HG02943 (cell line): Measurements from ENCODE around the gene MYBPC2.
A peak's percentile ranks its signal among the peaks of the same experiment; 100 is the strongest.
"Not testable (repeated sequence)": the region's sequence is repeated elsewhere in the genome, so short reads cannot be mapped to it uniquely, and the experiment has no call there.

Experiments used
- ATAC-seq: cut with Tn5 transposase; IDR thresholded peaks from one replicate; pipeline ENCODE4 v1.9.1; 2021; ENCODE audit warnings: mild to moderate bottlenecking, low read depth, moderate library complexity; ENCODE audit not compliant: unreplicated experiment

MYBPC2 gene

GRCh38 chr19:50425581-50425980 lies 7.1 kb upstream of the MYBPC2 start:
- no peak for ATAC-seq

- no peak for ATAC-seq
Measured at GRCh38 chr19:50427318-50427925, 5.3 kb upstream of the MYBPC2 start.

- no peak for ATAC-seq
Measured at GRCh38 chr19:50427997-50428425, 4.7 kb upstream of the MYBPC2 start.

GRCh38 chr19:50428772-50429463 lies 3.8 kb upstream of the MYBPC2 start:
- no peak for ATAC-seq

GRCh38 chr19:50430888-50431342 lies 1.8 kb upstream of the MYBPC2 start:
- ATAC-seq: no peak

GRCh38 chr19:50431343-50432220 lies 1.1 kb upstream of the MYBPC2 start:
- ATAC-seq: peak; percentile 55

- ATAC-seq: no peak
Measured at GRCh38 chr19:50433201-50434180, 799 bp downstream of the MYBPC2 start.

- no peak for ATAC-seq
Measured at GRCh38 chr19:50434525-50434924, 1.8 kb downstream of the MYBPC2 start.

- no peak for ATAC-seq
Measured at GRCh38 chr19:50435221-50435620, 2.5 kb downstream of the MYBPC2 start.

- no peak for ATAC-seq
Measured at GRCh38 chr19:50435627-50436026, 2.9 kb downstream of the MYBPC2 start.

GRCh38 chr19:50437862-50438449 lies 5.3 kb downstream of the MYBPC2 start:
- no peak for ATAC-seq

- not testable (repeated sequence) for ATAC-seq
Measured at GRCh38 chr19:50439130-50439529, 6.4 kb downstream of the MYBPC2 start.

GRCh38 chr19:50444059-50444458 lies 11.4 kb downstream of the MYBPC2 start:
- ATAC-seq: no peak

GRCh38 chr19:50447053-50447452 lies 14.4 kb downstream of the MYBPC2 start:
- ATAC-seq: no peak

GRCh38 chr19:50447750-50448149 lies 15.1 kb downstream of the MYBPC2 start:
- no peak for ATAC-seq

- no peak for ATAC-seq
Measured at GRCh38 chr19:50449236-50449899, 16.7 kb downstream of the MYBPC2 start.

- no peak for ATAC-seq
Measured at GRCh38 chr19:50450369-50451222, 17.9 kb downstream of the MYBPC2 start.

- no peak for ATAC-seq
Measured at GRCh38 chr19:50451223-50451534, 18.5 kb downstream of the MYBPC2 start.
